Islet of Langerhans (tissue), 1 donor: ENCODE results near the gene PALM2AKAP2.

Source experiments
- FAIRE-seq: peaks from one replicate; lab custom pipeline; 2011; peaks lifted over from hg19 to GRCh38; lab: Jason Lieb, UNC

Gene PALM2AKAP2

DNA sequence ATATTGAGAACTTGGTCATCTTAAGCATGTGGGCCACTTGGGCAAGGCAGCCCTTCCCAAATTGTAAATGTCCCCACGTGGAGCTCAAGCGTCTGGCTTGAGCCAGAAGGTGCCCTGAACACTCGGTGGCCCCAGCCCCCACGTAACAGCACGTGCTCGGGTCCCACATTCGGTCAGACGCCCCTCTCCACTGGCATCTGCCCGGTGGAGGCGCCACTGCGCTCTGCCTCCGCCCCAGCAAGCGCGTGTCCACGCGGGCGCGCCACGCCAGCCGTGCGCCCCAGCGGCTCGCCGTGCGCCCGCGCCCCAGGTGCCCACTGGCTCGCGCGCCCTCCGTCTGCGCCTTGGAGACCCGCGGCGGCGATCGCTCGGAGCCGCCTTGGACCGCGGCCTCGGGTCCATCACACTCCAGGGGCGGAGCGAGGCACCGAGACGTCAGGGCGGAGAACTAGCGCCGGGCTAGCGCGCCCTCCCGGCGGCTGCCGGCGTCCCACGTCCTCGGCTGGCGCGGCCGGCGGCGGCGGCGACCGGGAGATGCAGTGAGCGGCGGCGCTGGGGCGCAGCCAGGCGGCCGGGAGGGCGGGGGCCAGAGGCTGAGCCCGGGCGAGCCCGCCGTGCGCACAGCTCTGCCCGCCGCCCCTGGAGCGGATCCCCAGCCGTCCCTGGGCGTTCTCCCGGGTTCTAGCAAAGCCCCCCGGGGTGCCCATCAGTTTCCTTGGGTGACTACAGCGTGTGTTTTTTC is at the start of gene PALM2AKAP2:
Gene PALM2AKAP2, plus strand, starts transcription at position 488 of the 742 bp plus-strand sequence. CDS start 291 bp downstream, outside the sequence.
- FAIRE-seq: no peak

DNA sequence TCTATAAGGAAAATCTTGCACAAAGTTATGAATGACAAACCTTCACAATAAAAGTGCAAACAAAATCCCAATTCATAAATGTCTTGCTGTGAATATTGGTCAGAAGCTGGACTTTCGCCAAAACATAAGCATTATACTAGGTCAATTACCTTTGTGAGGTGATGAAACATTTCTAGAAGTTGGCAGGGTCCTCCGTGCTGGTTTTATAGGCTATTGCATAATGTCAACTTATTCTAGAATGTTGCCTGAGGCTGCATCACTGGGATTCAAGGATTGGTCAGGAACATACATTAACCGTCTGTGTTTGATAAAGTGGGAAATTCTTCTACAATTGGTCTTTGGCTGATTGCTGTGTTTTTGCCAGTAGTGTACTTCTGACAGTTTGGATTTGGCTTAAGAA is 49.8 kb upstream of the PALM2AKAP2 start:
- FAIRE-seq: no peak

- no peak for FAIRE-seq
These were observed 46.3 kb upstream of the PALM2AKAP2 start for GRCh38 chr9:109733690-109734089.

- FAIRE-seq: no peak
These were observed 45.2 kb upstream of the PALM2AKAP2 start for GRCh38 chr9:109734814-109735213.

DNA sequence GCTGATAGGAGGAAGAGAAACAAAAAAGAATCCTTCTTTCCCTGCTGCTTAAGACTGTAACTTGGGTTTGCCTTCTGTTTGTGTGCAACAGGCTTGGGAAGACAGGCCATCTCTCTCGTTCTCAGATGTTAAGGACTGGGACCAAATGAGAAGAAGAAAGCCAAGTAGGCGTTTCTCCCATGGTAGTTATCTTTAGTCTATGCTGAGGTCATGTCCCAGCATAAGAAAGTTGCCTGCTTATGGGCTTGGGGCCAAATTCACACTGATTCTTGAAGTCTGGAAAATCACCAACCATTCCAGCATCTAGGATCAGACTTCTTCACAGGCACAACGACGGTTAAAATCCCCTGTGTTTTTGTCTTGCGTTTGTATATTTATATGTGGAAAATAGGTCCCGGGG is 44.2 kb upstream of the PALM2AKAP2 start:
- no peak for FAIRE-seq

GRCh38 chr9:109737295-109737694 is 42.7 kb upstream of the PALM2AKAP2 start:
- FAIRE-seq: no peak

DNA sequence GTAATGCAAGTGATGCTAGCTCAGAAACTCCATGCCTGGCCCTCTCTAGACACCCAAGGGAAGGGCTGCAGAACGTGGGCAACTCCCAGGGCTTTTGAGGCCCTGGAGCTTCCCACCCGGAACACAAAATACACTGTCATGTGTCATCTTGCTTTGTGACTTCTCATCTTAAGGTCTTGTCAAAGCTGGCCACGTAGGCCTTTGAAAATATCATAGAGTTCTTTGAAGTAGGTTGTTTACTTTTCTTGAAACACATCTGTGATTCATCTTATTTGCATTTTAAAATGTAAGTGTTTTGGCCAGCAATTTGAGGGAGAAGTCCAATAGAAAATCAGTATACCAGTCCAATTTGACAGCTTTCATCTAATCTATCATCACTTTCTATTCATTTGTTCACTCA is 40.2 kb upstream of the PALM2AKAP2 start:
- no peak for FAIRE-seq

- FAIRE-seq: no peak
These were observed 37.1 kb upstream of the PALM2AKAP2 start for GRCh38 chr9:109742776-109743348.

DNA sequence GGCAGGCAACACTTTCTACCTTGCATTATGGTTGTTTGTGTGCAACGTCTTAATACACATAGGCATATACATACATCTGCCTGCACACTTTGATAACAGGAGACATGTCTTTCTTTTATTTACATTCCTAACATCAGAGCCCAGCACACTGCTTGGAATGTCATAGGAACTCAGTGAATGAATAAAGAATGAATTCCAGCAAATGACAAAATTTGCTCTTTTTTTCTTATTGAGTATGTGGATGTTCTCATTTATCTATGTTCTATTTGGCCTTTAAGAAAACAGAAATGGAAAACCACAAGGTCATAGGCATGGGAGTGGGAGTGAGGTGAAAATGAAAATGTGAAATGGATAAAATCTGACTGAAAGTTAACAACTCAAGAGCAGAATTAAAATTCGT is 36.3 kb upstream of the PALM2AKAP2 start:
- FAIRE-seq: no peak

- FAIRE-seq: no peak
These were observed 34.4 kb upstream of the PALM2AKAP2 start for GRCh38 chr9:109745335-109746283.

DNA sequence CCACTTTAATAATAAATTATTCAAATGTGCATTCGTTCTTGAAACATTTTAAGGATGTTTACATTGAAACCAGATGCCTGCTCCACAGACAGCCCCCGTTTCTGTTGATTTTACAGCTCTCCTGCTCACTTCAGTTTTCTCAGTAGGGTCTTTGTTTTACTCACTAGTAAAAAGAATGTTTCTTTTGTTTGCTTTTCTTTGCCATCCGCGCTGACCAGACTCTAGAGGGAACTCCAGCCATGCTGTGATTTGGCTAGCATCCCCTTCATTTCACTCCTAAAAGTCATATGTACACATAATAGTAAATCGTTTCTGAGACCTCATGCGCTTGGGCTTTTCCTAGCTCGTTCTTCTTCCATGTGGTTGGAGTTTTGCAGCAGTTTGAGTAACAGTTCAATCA is 28.7 kb upstream of the PALM2AKAP2 start:
- no peak for FAIRE-seq

DNA sequence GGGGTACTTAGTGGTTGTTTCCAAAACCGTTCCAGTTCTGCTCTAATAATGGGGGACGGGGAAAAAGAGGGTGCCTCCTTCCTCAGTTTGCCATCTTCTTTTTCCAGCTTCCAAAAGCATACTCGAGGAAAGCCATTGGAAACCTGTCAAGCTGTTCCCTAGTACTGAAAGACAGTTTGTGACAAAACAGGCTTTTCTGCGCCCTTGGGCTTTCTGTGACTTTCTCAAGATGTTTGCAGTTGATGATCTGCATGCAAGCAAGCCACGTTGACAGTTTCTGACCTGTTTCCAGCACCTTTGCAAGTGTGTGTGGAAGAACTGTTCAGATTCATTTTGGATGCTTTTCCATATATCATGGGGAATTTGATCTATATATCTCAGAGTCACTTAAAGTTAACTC is 26.7 kb upstream of the PALM2AKAP2 start:
- FAIRE-seq: no peak

DNA sequence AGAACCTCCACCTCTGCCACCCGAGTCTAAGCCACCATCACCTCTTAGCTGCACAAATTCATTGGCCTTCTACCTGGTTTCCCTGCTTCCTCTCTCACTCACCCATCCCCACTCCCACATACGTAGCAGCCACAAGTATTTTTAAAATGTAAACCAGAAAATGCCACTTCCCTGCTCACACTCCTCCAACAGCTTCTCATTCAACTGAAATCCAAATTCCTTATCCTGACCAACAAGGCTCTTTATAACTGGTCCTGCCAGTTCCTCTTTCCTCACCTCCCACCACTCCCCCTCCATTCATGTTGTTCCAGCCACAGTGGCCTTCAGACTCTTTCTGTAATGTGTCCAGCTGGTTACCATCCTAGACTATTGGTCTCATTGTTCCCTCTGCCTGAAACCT is 25.0 kb upstream of the PALM2AKAP2 start:
- FAIRE-seq: no peak

DNA sequence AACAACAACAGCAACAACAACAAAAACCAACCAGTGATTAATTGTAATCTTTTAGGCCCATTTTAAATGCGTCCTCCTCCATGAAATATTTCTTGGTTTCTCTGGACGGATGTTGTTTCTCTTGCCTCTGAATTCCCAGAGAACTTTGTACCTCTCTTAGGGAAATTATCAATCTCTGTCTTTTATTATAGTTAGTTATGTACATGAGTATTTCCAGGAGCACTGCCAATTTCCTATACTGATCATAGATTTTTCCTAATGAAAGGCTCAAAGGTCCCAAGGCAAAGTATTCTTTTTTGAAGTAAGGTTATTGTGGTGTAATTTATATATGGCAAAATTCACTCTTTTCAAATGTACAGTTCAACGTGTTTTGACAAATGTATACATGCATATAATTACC is 20.4 kb upstream of the PALM2AKAP2 start:
- FAIRE-seq: no peak

DNA sequence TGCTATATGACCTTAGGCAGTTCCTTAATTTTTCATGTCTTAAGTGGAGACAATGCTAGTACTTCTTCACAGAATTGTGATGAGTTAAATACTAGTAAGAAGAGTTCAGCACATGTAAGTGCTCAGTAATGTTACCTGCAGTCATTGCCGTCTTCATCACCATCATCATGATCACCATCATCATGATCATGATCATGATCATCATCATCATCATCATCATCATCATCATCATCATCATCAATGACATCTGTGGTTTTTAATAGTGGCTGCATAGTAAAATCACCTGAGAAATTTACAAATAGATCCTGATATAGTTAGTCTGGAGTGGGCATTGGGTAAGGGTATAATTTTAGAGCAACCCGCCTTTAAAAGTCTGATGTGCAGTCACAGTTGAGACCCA is 14.7 kb upstream of the PALM2AKAP2 start:
- no peak for FAIRE-seq

DNA sequence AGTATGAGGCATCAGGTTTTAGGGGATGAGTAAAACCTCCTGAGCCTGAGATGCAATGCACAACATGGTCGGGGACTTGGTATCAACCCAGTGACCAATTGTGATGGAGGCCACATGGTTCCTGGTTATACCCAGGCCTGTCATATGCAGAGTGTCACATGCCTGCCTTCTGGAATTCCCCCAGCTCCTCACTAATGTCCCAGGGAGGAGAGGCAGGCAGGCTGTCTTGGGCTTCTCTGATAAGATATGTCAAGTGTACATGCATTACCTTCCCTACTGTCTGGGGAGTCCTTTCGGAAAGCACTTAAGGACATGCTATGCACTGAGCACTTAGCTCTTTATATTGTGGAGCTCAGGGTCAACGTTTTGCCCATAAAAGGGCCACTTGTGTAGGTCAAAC is 14.2 kb upstream of the PALM2AKAP2 start:
- FAIRE-seq: no peak

DNA sequence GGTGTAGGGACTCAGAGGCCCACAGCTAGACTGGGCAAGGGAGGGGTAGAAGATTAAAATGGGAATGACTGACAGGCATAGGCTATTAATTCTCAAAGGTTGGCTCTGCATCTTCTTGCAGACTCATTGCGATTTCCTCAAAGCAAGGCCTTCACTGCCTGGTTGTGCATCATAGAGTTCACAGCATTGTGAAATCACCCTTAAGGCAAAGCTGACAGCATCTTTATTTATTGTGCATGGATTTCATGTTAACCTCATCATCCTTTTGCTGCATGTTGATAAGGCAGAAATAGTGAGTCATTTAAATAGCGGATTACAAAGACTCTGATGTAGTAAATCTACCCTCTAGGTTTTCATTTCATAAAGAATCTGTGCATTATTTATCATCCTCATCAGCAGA is 13.6 kb upstream of the PALM2AKAP2 start:
- FAIRE-seq: no peak

DNA sequence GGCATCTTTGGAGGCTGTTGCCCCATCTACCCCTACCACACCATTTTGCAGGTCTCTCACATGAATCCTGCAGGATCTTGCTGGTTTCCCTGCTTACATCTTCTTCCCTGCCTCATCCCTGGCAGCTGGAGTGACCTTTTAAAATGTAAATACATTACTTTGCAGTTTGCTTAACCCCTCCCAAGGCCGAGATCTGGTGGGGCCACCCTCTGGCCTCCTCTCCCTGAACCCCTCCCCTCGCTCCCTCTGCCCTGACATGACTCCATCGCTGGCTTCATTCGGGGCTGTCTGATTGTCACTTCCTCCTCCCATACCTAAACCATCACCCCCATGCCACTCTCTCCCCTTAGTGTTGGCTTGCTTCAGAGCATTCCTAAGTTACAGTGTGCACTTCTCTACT is 12.6 kb upstream of the PALM2AKAP2 start:
- FAIRE-seq: no peak

- no peak for FAIRE-seq
These were observed 12.2 kb upstream of the PALM2AKAP2 start for GRCh38 chr9:109767814-109768213.

DNA sequence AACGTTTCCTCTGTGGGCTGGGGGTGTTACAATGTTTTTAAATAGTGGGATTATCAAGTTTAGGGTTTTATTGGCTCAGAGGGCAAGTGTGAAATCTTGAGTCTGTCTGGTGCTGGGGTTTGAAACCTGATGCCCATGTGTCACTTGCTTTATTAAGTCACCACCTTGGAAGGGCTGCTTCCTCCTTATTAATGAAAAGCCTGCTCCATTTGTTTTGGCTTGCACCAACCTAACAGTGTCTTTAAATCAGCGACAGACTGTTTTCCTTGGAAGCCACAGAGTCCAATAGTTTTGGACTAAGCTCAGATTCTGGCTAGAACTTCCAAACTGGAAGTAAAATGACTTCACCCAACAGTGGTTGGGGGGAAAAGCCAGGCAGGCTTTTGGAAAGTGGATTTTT is 10.7 kb upstream of the PALM2AKAP2 start:
- no peak for FAIRE-seq

GRCh38 chr9:109770101-109770500 is 9.9 kb upstream of the PALM2AKAP2 start:
- no peak for FAIRE-seq

GRCh38 chr9:109771087-109771486 is 8.9 kb upstream of the PALM2AKAP2 start:
- no peak for FAIRE-seq
